ENCODE results near the gene PTBP1.
"Not testable (repeated sequence)": the region's sequence is repeated elsewhere in the genome, so short reads cannot be mapped to it uniquely, and the experiment has no call there.

PTBP1 gene

DNA sequence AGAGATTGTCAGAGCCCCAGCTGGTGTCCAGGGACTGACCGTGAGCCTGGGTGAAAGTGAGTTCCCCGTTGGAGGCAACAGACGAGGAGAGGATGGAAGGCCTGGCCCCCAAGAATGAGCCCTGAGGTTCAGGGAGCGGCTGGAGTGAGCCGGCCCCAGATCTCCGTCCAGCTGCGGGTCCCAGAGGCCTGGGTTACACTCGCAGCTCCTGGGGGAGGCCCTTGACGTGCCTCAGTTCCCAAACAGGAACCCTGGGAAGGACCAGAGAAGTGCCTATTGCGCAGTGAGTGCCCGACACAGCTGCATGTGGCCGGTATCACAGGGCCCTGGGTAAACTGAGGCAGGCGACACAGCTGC, 53.7 kb downstream of the PTBP1 start:
- TF ChIP-seq, protein P1, sequence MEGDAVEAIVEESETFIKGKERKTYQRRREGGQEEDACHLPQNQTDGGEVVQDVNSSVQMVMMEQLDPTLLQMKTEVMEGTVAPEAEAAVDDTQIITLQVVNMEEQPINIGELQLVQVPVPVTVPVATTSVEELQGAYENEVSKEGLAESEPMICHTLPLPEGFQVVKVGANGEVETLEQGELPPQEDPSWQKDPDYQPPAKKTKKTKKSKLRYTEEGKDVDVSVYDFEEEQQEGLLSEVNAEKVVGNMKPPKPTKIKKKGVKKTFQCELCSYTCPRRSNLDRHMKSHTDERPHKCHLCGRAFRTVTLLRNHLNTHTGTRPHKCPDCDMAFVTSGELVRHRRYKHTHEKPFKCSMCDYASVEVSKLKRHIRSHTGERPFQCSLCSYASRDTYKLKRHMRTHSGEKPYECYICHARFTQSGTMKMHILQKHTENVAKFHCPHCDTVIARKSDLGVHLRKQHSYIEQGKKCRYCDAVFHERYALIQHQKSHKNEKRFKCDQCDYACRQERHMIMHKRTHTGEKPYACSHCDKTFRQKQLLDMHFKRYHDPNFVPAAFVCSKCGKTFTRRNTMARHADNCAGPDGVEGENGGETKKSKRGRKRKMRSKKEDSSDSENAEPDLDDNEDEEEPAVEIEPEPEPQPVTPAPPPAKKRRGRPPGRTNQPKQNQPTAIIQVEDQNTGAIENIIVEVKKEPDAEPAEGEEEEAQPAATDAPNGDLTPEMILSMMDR (IDR thresholded peaks at IDR 0.05; ENCODE audit: insufficient read depth, low read length, missing control alignments): no peak
- POLR2A ChIA-PET: interaction anchor here (0.8 kb wide), 1 partner anchor 53 kb away, joined by 4 read pairs; no protein-coding TSS in a partner anchor
- DNase-seq (ENCODE audit: low read depth, low spot score): no peak
- H3K4me3 ChIP-seq (ENCODE audit: low read depth, low read length): no peak overlapping the region; the same call in 1 of the 2 replicates
- CTCF ChIA-PET: interaction anchor here (1.4 to 3.1 kb wide), 4 partner anchors 8 to 67 kb away, joined by 3 to 27 read pairs (median 12); partner anchors contain the start of gene CFD

DNA sequence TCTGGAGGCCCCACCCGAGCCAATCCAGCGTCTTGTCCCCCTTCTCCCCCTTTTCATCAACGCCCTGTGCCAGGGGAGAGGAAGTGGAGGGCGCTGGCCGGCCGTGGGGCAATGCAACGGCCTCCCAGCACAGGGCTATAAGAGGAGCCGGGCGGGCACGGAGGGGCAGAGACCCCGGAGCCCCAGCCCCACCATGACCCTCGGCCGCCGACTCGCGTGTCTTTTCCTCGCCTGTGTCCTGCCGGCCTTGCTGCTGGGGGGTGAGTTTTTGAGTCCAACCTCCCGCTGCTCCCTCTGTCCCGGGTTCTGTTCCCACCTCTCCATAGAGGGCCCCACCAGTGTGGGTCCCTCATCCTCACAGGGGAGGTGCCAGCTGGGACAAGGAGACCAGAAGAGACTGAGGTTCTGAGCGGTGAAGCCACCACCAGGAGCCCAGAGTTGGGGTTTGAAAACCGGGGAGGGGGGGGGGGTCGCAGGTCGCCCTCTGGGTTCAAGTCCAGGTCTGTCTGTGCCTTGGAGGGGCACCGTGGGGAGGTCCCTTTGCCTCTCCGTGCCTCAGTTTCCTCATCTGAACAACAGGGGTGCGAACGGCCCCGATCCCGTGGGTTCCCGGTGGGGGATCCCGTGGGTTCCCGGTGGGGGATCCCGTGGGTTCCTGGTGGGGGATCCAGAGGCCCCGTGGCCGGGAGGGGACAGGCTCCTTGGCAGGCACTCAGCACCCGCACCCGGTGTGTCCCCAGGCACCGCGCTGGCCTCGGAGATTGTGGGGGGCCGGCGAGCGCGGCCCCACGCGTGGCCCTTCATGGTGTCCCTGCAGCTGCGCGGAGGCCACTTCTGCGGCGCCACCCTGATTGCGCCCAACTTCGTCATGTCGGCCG, 55.1 kb downstream of the PTBP1 start, which contains the start of gene ELANE:
Gene ELANE, plus strand, starts transcription at position 168 of the 878 bp plus-strand sequence. Its CDS starts 26 bp downstream, at position 194.
- TF ChIP-seq, protein P1 (IDR thresholded peaks at IDR 0.05; ENCODE audit: insufficient read depth, low read length, missing control alignments): no peak
- no peak within 1 kb of the TSS for H3K4me3 ChIP-seq (ENCODE audit: low read depth, low read length)
- ChIA-PET POLR2A (no interaction called here), CTCF (no interaction called here)
- no peak for DNase-seq (ENCODE audit: low read depth, low spot score)

DNA sequence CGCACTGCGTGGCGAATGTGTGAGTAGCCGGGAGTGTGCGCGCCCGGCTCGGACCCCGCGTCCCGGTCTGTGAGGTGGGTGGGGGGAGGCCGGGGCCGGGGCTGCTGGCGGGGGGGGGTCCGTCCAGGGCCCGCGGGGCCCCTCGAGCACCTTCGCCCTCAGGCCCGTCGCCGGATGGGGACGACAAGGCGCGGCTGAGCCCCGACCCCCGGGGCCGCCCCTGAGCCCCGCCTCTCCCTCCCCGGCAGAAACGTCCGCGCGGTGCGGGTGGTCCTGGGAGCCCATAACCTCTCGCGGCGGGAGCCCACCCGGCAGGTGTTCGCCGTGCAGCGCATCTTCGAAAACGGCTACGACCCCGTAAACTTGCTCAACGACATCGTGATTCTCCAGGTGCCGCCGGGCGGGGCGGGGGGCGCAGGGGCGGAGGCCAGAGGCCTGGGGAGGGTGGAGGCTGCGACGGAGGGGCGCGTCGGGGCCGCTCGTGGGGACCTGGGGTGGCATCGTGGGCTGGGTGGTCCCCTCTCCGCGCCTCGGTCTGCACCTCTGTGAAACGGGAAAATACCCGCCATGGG, 55.8 kb downstream of the PTBP1 start:
- ChIA-PET POLR2A (no interaction called here), CTCF (no interaction called here)
- DNase-seq (ENCODE audit: low read depth, low spot score): no peak
- H3K4me3 ChIP-seq (ENCODE audit: low read depth, low read length): no peak overlapping the region
- TF ChIP-seq, protein P1 (IDR thresholded peaks at IDR 0.05; ENCODE audit: insufficient read depth, low read length, missing control alignments): no peak

DNA sequence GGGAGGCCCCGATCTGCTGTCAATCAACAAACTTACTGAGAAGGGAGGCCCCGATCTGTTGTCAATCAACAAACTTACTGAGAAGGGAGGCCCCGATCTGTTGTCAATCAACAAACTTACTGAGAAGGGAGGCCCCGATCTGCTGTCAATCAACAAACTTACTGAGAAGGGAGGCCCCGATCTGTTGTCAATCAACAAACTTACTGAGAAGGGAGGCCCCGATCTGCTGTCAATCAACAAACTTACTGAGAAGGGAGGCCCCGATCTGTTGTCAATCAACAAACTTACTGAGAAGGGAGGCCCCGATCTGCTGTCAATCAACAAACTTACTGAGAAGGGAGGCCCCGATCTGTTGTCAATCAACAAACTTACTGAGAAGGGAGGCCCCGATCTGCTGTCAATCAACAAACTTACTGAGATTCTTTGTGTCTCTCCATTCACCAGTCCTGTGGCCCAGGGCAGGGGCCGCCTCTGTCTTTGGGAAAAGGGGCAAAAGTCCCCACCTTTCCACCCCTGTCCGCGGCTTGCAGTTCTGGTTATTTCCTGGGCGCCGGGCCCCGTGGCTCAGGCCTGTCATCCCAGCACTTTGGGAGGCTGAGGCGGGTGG, 56.5 kb downstream of the PTBP1 start:
- not testable (repeated sequence) for H3K4me3 ChIP-seq (ENCODE audit: low read depth, low read length)

DNA sequence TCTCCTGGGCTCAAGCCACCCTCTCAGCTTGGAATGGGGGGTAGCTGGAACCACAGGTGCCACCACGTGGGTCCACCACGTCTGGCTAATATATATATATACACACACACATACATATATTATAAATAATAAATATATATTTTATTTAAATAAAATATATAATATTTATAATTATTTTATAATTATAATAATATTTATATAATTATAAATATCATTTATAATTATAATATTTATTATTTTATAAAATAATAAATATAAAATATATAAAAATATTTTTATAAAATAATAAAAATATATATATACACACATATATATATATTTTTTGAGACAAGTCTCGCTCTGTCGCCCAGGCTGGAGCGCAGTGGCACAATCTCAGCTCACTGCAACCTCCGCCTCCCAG, 57.3 kb downstream of the PTBP1 start:
- ChIA-PET CTCF (interaction anchor here (0.7 to 3.3 kb wide), 5 partner anchors 23 to 386 kb away, joined by 3 to 18 read pairs (median 3); partner anchors contain the start of gene WDR18), POLR2A (no interaction called here)
- H3K4me3 ChIP-seq (ENCODE audit: low read depth, low read length): no peak overlapping the region
- TF ChIP-seq, protein P1 (IDR thresholded peaks at IDR 0.05; ENCODE audit: insufficient read depth, low read length, missing control alignments): no peak
- DNase-seq (ENCODE audit: low read depth, low spot score): no peak

More for the DNA sequence above, 56.5 kb downstream of the PTBP1 start:
- POLR2A ChIA-PET; DNase-seq (ENCODE audit: low read depth, low spot score): not testable (repeated sequence)
- CTCF ChIA-PET: interaction anchor here (1.5 kb wide), 1 partner anchor 387 kb away, joined by 3 read pairs; no protein-coding TSS in a partner anchor

DNA sequence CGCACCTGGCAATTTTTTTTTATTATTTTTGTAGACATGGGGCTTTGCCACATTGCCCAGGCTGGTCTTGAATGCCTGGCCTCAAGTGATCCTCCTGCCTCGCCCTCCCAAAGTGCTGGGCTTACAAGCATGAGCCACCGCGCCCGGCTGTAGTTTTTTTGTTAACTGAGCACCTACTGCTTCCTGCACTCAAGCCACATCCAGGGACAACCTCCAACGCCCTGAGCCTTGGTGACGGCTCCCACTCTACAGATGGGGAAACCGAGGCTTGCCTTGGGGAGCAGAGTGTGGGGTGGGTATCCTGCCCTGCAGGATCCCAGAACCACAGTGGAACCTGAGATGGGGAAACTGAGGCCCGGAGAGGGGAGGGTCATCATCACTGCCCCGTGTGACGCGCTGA, 57.9 kb downstream of the PTBP1 start:
- ChIA-PET CTCF (interaction anchor here (1.1 to 3.3 kb wide), 6 partner anchors 11 to 386 kb away, joined by 3 to 18 read pairs (median 6); partner anchors contain the start of gene WDR18), POLR2A (no interaction called here)
- TF ChIP-seq, protein P1 (IDR thresholded peaks at IDR 0.05; ENCODE audit: insufficient read depth, low read length, missing control alignments): no peak
- no peak for DNase-seq (ENCODE audit: low read depth, low spot score)
- no peak overlapping the region for H3K4me3 ChIP-seq (ENCODE audit: low read depth, low read length)
